Epithelial cell of umbilical artery (primary cell): ENCODE data around the gene OR11H6. TPM values are rescaled to one million over a fixed set of nuclear protein-coding genes. Genes with fewer than 3 reads are reported as not detected.

Source experiments
- total RNA-seq: library from RNA; depleted of rRNA; stranded (reverse); fragments of >200 nt; gene quantifications from 2 replicates; pipeline ENCODE4 v1.2.3, GENCODE V29; 2014

The OR11H6 gene, protein sequence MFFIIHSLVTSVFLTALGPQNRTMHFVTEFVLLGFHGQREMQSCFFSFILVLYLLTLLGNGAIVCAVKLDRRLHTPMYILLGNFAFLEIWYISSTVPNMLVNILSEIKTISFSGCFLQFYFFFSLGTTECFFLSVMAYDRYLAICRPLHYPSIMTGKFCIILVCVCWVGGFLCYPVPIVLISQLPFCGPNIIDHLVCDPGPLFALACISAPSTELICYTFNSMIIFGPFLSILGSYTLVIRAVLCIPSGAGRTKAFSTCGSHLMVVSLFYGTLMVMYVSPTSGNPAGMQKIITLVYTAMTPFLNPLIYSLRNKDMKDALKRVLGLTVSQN
- not detected in 2 replicates for total RNA-seq

DNA sequence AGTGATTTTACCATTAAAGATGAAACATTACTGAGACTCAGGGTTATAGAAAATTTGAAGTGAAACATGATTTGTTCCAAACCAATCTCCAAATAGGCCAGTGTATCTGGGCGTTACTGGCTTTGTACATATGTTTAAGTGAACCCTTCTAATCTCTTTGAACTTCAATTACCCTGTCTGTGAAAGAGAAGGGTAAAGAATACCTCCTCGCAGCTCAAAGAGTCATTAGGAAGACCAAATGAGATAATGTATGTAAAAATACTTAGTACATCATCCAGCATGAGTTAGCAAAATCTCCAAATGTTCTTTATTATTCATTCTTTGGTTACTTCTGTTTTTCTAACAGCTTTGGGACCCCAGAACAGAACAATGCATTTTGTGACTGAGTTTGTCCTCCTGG, at the start of gene OR11H6:
TSS of gene OR11H6 (plus strand) at position 301 of the 400 bp plus-strand sequence. CDS start at position 301, 0 bp downstream.

DNA sequence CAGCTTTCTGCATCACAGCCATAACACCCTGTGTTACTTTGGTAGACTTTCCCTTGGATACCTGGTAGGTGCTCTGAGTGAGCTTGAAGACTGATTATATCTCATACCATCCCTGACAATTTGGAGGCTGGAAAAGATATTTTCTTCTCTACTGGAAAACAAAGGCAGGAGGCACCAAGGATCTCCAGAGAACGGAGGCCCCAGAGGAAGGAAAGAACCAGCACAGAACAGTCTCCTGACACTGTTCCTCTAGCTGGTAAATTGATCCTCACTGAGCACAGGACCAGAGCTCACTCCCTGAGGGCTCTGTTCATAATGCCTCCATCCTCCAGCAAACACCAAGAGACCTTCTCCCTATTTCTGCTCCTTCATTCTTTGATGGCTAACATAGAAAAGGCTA, 32.9 kb upstream of the OR11H6 start, which contains the start of gene OR11G2:
TSS of gene OR11G2 (plus strand) at position 301 of the 400 bp plus-strand sequence. CDS start 6,542 bp downstream, outside the sequence.

DNA sequence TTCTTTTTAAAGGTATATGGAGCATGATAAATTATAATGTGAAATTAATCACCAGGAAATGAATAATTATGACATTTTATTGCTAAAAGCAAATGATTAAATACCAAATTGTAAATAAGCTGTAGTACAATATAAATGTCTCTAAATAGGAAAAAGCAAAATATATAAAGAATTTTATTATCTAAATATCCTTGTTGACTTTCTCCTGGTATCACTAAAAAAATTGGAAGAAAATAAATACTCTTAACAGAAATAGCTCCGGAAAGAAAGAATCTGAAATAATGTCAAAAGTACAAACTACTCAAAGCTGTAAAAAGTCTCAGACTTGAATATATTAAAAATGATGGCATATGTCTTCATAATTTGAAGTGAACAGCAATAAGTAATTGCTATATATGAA, 5.2 kb downstream of the OR11H6 start, which contains the start of gene OR11H7:
TSS of gene OR11H7 (plus strand) at position 301 of the 400 bp plus-strand sequence.

Other genes starting within 250 kb of the OR11H6 start
- gene OR4K15, start 248.1 kb upstream of the OR11H6 start, total RNA-seq, result not detected in 2 replicates
- not detected in 2 replicates for gene OR4Q2, start 221.5 kb upstream of the OR11H6 start, total RNA-seq
- not detected in 2 replicates for gene OR4K14, start 204.4 kb upstream of the OR11H6 start, total RNA-seq
- gene OR4K13, start 187.7 kb upstream of the OR11H6 start, total RNA-seq, result not detected in 2 replicates
- gene OR4L1, start 163.7 kb upstream of the OR11H6 start, total RNA-seq, result not detected in 2 replicates
- gene OR4K17, start 113.0 kb upstream of the OR11H6 start, total RNA-seq, result not detected in 2 replicates
- not detected in 2 replicates for gene OR4N5, start 84.9 kb upstream of the OR11H6 start, total RNA-seq
- gene OR11G2, start 32.8 kb upstream of the OR11H6 start, total RNA-seq, result not detected in 2 replicates
- gene OR11H7, start 5.3 kb downstream of the OR11H6 start, total RNA-seq, result not detected in 2 replicates
- not detected in 2 replicates for gene OR11H4, start 15.6 kb downstream of the OR11H6 start, total RNA-seq
- 26.0 and 79.2 TPM in 2 replicates for gene TTC5, start 82.2 kb downstream of the OR11H6 start, total RNA-seq
- gene CCNB1IP1, start 109.6 kb downstream of the OR11H6 start, total RNA-seq, result 36.2 and 50.7 TPM in 2 replicates
- gene PARP2, start 119.9 kb downstream of the OR11H6 start, total RNA-seq, result 8.8 and 10.5 TPM in 2 replicates
- gene TEP1, start 189.8 kb downstream of the OR11H6 start, total RNA-seq, result 12.3 and 18.2 TPM in 2 replicates
- gene KLHL33, start 212.5 kb downstream of the OR11H6 start, total RNA-seq, result not detected in 2 replicates
- 44.8 and 46.2 TPM in 2 replicates for gene OSGEP, start 231.1 kb downstream of the OR11H6 start, total RNA-seq
- gene APEX1, start 231.5 kb downstream of the OR11H6 start, total RNA-seq, result 104 and 113 TPM in 2 replicates
- gene PIP4P1, start 237.7 kb downstream of the OR11H6 start, total RNA-seq, result 18.8 and 21.9 TPM in 2 replicates
- gene PNP, start 245.7 kb downstream of the OR11H6 start, total RNA-seq, result 248 and 374 TPM in 2 replicates